C4-2B (cell line): ENCODE data around the gene DACT3.

Experiments
- H3K27ac ChIP-seq: fragments of 450-650 bp; 2 replicates; pipeline ENCODE4 v1.5.1; 2017
- ZFX ChIP-seq: fragments of 450-650 bp; IDR thresholded peaks from 2 replicates; pipeline ENCODE4 v1.6.1; 2017
- TF ChIP-seq, protein P1 (sequence below): fragments of 450-650 bp; conservative IDR thresholded peaks from 2 replicates; pipeline ENCODE4 v1.5.1; 2017; ENCODE audit warnings: mild to moderate bottlenecking

The DACT3 gene

GRCh38 chr19:46639358-46640182, 21.4 kb downstream of the DACT3 start:
- TF ChIP-seq, protein P1, sequence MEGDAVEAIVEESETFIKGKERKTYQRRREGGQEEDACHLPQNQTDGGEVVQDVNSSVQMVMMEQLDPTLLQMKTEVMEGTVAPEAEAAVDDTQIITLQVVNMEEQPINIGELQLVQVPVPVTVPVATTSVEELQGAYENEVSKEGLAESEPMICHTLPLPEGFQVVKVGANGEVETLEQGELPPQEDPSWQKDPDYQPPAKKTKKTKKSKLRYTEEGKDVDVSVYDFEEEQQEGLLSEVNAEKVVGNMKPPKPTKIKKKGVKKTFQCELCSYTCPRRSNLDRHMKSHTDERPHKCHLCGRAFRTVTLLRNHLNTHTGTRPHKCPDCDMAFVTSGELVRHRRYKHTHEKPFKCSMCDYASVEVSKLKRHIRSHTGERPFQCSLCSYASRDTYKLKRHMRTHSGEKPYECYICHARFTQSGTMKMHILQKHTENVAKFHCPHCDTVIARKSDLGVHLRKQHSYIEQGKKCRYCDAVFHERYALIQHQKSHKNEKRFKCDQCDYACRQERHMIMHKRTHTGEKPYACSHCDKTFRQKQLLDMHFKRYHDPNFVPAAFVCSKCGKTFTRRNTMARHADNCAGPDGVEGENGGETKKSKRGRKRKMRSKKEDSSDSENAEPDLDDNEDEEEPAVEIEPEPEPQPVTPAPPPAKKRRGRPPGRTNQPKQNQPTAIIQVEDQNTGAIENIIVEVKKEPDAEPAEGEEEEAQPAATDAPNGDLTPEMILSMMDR: no peak
- no peak for TF ChIP-seq ZFX
- no peak overlapping the region for H3K27ac ChIP-seq

DNA sequence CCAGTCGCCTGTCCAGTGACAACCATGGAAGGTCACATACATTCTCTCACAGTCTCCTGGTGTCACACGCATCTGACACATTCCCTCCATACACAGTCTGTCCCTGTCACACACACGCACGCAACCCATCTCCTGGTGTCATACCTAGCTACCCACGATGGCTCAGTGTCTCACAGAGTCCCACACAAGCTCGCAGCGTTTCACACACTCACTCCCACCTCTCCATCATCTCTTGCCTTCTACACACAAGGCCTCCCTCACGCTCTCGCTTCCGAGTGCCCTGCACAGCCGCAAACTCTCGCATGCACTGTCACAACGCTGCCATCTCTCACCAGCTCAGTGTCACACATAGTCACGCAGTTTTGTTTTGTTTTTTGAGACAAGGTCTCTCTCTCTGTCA, 23.8 kb downstream of the DACT3 start:
- no peak overlapping the region for H3K27ac ChIP-seq
- TF ChIP-seq, protein P1: no peak
- no peak for TF ChIP-seq ZFX

DNA sequence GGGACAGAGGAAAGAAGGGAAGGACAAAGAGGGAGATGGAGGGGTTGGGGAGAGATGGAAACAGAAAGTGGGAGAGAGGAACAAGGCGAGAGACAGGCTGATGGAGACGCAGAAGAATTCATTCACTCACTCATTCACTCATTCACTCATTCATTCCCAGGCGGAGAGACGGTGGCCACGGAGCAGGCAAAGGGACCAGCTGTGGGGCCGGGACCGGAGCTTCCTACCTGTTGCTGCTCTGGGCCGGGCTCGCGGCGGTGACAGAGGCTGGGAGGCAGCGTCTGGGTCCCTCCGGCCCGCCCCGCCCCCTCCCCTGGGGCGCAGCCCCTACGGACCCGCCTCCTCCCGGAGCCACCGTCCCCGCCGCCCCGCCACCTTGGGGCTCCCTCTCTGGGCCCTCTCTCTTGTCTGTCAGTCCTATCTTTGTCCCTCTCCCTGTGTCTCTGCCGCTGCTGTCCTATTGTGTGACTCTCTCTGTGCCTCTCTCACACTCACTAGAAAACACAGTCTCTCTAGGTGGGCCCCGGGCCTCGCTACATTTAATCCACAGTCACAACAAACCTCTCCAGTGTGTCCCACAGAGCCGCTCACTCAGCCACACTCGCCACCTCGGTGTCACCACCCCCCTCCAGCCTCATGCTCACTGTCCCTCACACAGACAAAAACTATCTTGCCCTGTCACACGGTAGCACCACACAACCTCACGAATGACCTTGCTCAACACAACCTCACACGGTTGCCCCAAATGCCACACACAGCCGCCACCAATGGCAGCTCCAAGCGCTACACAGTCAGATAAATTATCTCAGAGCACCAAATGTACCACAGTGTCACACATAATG, 24.8 kb downstream of the DACT3 start, which contains the start of gene GNG8:
Gene GNG8, minus strand, starts transcription at position 283 of the 842 bp plus-strand sequence. CDS start 1,520 bp downstream, outside the sequence.
- no peak within 1 kb of the TSS for H3K27ac ChIP-seq
- TF ChIP-seq ZFX: no peak
- TF ChIP-seq, protein P1: no peak

GRCh38 chr19:46634656-46635218, 26.2 kb downstream of the DACT3 start:
- TF ChIP-seq, protein P1: no peak
- TF ChIP-seq ZFX: no peak
- no peak overlapping the region for H3K27ac ChIP-seq

DNA sequence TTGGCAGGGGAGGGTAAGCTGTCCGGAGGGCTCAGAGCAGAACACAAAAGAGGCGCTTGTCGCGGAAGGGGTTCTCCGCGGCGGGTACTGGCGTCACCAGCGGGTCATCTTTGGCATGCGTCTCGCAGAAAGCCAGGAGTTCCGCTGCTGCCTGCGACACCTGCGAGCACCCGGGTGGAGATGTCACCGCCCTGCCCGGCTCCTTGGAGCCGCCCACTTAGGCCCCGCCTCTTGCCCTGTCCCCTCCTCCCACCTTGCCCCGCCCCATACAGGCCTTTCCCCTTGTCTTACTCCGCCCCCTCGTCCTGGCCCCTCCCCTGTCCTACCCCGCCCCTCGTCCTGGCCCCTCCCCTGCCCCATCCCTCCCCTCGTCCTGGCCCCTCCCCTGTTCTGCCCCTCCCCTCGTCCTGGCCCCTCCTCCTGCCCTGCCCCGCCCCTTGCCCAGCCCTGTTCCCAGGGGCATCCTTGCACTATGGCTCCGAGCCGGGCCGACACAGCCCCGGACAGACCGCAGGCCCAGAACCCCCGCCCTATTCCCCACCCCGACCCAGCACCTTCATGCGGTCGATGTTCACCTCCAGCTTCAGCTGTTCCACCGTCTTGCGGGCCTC, 26.8 kb downstream of the DACT3 start:
- TF ChIP-seq, protein P1: no peak
- no peak for TF ChIP-seq ZFX
- no peak overlapping the region for H3K27ac ChIP-seq

DNA sequence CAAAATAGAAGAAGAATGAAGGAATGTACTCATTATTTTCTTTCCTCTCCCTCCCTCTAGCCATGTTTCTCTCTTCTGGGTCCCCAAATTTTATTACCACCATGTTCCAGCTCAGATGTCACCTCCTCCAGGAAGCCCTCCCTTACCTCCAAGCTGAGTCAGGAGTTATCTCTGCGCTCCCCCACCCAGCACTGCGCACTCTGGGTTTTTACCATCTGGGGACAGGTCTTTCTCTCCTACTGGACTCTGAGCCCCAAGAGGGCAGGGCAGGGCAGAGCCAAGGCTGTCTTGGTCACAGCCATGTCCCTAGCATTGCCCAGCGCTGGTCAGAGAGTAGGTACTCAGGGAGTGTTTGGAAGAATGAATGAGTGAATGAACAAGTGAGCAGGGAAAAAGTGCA, 27.9 kb downstream of the DACT3 start:
- H3K27ac ChIP-seq: no peak overlapping the region
- TF ChIP-seq, protein P1: no peak
- TF ChIP-seq ZFX: no peak
